Midbrain (tissue), 1 donor: ENCODE measurements around the gene PDZRN4.

ENCODE experiments used
- DNase-seq: peaks from one replicate; lab custom pipeline; 2025; lab: John Stamatoyannopoulos, UW

The PDZRN4 gene

GRCh38 chr12:41356181-41356580, 168.1 kb downstream of the PDZRN4 start:
- DNase-seq: no peak

GRCh38 chr12:41361738-41362137, 173.6 kb downstream of the PDZRN4 start:
- no peak for DNase-seq

GRCh38 chr12:41362510-41362909, 174.4 kb downstream of the PDZRN4 start:
- no peak for DNase-seq

GRCh38 chr12:41362931-41363330, 174.8 kb downstream of the PDZRN4 start:
- DNase-seq: no peak

- no peak for DNase-seq
These were observed 176.1 kb downstream of the PDZRN4 start for GRCh38 chr12:41364211-41364610.

GRCh38 chr12:41365653-41366171, 177.6 kb downstream of the PDZRN4 start:
- DNase-seq: no peak

GRCh38 chr12:41367726-41368405, 179.7 kb downstream of the PDZRN4 start:
- no peak for DNase-seq

GRCh38 chr12:41380878-41381277, 192.8 kb downstream of the PDZRN4 start:
- DNase-seq: no peak

GRCh38 chr12:41402801-41403200, 214.7 kb downstream of the PDZRN4 start:
- no peak for DNase-seq

- peak; percentile 29 for DNase-seq
These were observed 219.2 kb downstream of the PDZRN4 start for GRCh38 chr12:41407232-41407799.

- no peak for DNase-seq
These were observed 221.5 kb downstream of the PDZRN4 start for GRCh38 chr12:41409628-41410027.

- no peak for DNase-seq
These were observed 230.5 kb downstream of the PDZRN4 start for GRCh38 chr12:41418586-41418985.

- no peak for DNase-seq
These were observed 231.2 kb downstream of the PDZRN4 start for GRCh38 chr12:41419131-41419893.

GRCh38 chr12:41424651-41425050, 236.5 kb downstream of the PDZRN4 start:
- no peak for DNase-seq

GRCh38 chr12:41433460-41433859, 245.3 kb downstream of the PDZRN4 start:
- no peak for DNase-seq

- no peak for DNase-seq
These were observed 248.0 kb downstream of the PDZRN4 start for GRCh38 chr12:41436076-41436475.

- peak; percentile 27 for DNase-seq
These were observed 249.4 kb downstream of the PDZRN4 start for GRCh38 chr12:41437563-41437962.

- DNase-seq: peak; percentile 60
These were observed 250.9 kb downstream of the PDZRN4 start for GRCh38 chr12:41438854-41439541.

GRCh38 chr12:41439801-41440200, 251.7 kb downstream of the PDZRN4 start:
- DNase-seq: no peak

GRCh38 chr12:41441180-41441579, 253.1 kb downstream of the PDZRN4 start:
- DNase-seq: no peak

GRCh38 chr12:41442896-41443295, 254.8 kb downstream of the PDZRN4 start:
- no peak for DNase-seq

- DNase-seq: no peak
These were observed 255.6 kb downstream of the PDZRN4 start for GRCh38 chr12:41443690-41444089.
